Fibroblast of lung (primary cell): ENCODE measurements around the gene SLC22A23.

Experiments used
- CTCF ChIP-seq, 2 donors: IDR thresholded peaks in 1 of 2; conservative IDR thresholded peaks in 1 of 2; 1 replicate in 1 of 2; 2 replicates in 1 of 2; pipeline ENCODE4 v1.5.1; 2011 to 2012; ENCODE audit warnings: low read length in 2 of 2, control low read depth in 1 of 2, inconsistent platforms in 1 of 2, low read depth in 1 of 2, mild to moderate bottlenecking in 1 of 2
- EZH2 ChIP-seq: IDR thresholded peaks from 2 replicates; pipeline ENCODE4 v1.5.1; 2012; ENCODE audit warnings: low read length, control low read depth, mild to moderate bottlenecking; ENCODE audit errors: missing control alignments

- TF ChIP-seq CTCF (conservative IDR thresholded peaks at IDR 0.05 in 1 of 2, IDR thresholded peaks at IDR 0.05 in 1 of 2; ENCODE audit: low read depth in 1 of 2, low read length in 2 of 2) (no peak), EZH2 (no peak)
These were observed 58.7 kb downstream of the SLC22A23 start for GRCh38 chr6:3398165-3398562.
